Fibroblast of skin of right biceps (primary cell): Measurements from ENCODE around the gene PFDN5.

Experiments
- DNase-seq: peaks from one replicate; pipeline ENCODE4 v3.0.0-alpha.2; 2013

PFDN5 gene

GRCh38 chr12:53295070-53295890, at the start of gene PFDN5:
PFDN5 (plus strand) TSS chr12:53295542; CDS start chr12:53295568, 26 bp downstream.
- DNase-seq, result peak; percentile 87

GRCh38 chr12:53251477-53252348, 43.6 kb upstream of the PFDN5 start:
- peak; percentile 74 for DNase-seq

GRCh38 chr12:53252349-53252916, 42.9 kb upstream of the PFDN5 start:
- DNase-seq, result no peak

GRCh38 chr12:53253298-53253697, 42.0 kb upstream of the PFDN5 start:
- DNase-seq, result no peak

GRCh38 chr12:53254816-53255545, 40.4 kb upstream of the PFDN5 start:
- DNase-seq, result no peak

- DNase-seq, result no peak
These were observed 39.3 kb upstream of the PFDN5 start for GRCh38 chr12:53255996-53256395.

GRCh38 chr12:53258541-53259539, 36.5 kb upstream of the PFDN5 start:
- no peak for DNase-seq

GRCh38 chr12:53259891-53260290, 35.5 kb upstream of the PFDN5 start:
- no peak for DNase-seq

GRCh38 chr12:53265783-53266182, 29.6 kb upstream of the PFDN5 start:
- DNase-seq, result no peak

- DNase-seq, result no peak
These were observed 27.9 kb upstream of the PFDN5 start for GRCh38 chr12:53267306-53267998.

GRCh38 chr12:53267999-53268629, 27.2 kb upstream of the PFDN5 start, which contains the start of gene ESPL1:
ESPL1 (plus strand) TSS chr12:53268299; CDS start chr12:53268767, 468 bp downstream.
- DNase-seq, result peak; percentile 78

GRCh38 chr12:53268630-53269562, 26.4 kb upstream of the PFDN5 start:
- no peak for DNase-seq

- no peak for DNase-seq
These were observed 20.9 kb upstream of the PFDN5 start for GRCh38 chr12:53274445-53274844.

- DNase-seq, result no peak
These were observed 18.8 kb upstream of the PFDN5 start for GRCh38 chr12:53276511-53276910.

GRCh38 chr12:53277981-53278380, 17.4 kb upstream of the PFDN5 start:
- DNase-seq, result no peak

GRCh38 chr12:53279283-53279869, 16.0 kb upstream of the PFDN5 start:
- DNase-seq, result no peak

- DNase-seq, result no peak
These were observed 15.3 kb upstream of the PFDN5 start for GRCh38 chr12:53279888-53280498.

- no peak for DNase-seq
These were observed 8.9 kb upstream of the PFDN5 start for GRCh38 chr12:53286448-53286847.
